Myocyte (in vitro differentiated cells): ENCODE measurements around the gene GPC3. TPM values are rescaled to one million over a fixed set of nuclear protein-coding genes. Genes with fewer than 3 reads are reported as not detected.

Source experiments
- DNase-seq: peaks from one replicate; pipeline ENCODE4 v3.0.0-alpha.2; 2012; ENCODE audit warnings: low read depth
- total RNA-seq: library from RNA; depleted of rRNA; stranded (reverse); fragments of >200 nt; gene quantifications from 2 replicates; pipeline ENCODE4 v1.2.3, GENCODE V29; 2014

Gene GPC3
- total RNA-seq, 1 donor from 2014 or later: not detected

DNA sequence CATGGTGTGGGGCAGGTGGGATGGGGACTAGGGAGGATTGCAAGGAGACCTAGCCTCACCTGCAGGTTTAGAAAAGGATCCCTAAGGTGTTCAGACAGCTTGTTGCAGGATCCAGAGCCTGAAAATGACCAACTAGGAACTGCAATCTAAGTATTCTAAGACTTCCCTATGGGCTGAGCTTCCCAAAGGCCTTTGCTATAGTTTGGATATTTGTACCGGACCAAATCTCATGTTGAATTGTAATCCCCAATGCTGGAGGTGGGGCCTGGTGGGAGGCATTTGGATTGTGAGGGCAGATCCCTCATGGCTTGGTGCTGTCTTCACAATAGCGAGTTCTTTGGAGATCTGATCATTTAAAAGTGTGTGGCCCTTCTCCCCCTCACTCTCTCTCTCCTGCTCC lies 52.1 kb downstream of the GPC3 start:
- no peak for DNase-seq

DNA sequence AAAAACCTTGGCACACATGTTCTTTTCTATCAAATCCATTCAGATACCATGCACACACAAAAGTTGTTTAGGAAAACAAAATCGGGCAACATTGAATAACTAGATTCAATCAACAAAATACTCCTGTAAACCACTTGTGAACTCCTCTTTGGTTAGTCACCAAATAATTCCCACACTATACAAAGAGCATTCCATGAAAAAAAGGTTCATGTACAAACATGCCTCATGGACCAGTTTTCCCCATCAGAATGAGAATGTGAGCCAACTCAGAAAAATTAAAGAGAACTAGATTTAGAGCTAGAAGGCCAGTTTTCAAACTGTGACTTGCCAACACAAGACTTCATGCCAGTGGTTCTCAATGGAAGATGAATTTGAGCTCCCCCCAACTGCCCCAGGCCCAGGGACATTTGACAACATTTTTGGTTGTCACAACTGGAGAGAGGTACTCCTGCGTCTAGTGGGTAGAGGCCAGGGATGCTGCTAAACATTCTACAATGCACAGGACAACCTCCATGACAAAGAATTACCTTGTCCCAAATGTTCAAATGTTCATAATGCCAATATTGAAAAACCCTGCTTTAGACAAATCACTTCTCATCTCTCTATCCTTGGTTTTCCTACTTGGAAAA lies 55.4 kb downstream of the GPC3 start:
- no peak for DNase-seq

DNA sequence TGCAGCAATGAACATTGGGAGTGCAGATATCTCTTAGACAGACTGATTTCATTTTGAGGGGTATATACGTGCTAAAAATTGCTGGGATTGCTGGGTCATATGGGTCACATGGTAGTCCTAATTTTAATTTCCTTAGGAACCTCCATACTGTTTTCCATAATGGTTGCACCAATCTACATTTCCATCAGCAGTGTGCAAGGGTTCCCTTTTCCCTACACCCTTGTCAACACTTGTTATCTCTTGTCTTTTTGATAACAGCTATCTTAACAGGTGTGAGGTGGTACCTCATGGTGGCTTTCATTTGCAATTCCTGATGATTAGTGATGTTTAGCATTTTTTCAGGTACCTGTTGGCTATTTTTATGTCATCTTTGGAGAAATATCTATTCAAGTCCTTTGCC lies 57.0 kb downstream of the GPC3 start:
- no peak for DNase-seq

DNA sequence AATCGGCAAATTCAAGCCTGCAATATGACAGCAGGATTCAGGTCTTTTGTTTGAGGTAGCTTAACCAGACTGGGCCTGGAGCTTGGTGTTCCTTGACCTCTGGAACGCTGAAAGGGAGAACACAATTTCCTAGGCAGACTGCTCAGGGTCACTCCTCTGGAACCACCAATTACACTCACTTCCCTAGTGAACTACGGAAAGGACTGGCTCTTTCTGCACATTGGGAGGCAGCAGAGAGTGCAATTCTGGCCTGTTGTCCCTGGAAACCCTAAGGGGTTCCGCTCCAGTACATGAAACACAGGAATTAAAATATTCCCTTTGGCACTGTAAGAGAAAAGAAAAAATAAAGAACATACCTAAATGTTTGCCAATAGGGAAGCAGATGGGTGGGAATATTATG lies 58.6 kb downstream of the GPC3 start:
- no peak for DNase-seq

DNA sequence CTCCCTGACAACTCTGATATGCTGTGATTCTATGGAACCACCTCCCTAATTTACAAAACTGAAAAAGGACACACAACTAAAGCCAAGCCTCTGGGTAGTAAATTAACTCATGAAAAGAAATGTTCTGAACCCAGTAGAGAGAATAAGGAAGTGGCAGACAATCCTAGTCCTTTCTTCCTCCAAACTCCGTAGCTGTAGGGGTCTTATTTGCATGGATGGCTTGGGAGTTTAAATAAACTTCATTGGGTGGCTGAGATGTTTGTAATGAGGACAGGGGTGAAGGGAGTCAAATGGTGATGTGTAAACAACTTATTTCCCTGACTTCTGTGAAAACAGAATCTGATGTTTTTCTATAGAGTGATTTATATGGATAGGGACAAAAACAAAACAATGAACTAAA lies 59.3 kb downstream of the GPC3 start:
- no peak for DNase-seq

DNA sequence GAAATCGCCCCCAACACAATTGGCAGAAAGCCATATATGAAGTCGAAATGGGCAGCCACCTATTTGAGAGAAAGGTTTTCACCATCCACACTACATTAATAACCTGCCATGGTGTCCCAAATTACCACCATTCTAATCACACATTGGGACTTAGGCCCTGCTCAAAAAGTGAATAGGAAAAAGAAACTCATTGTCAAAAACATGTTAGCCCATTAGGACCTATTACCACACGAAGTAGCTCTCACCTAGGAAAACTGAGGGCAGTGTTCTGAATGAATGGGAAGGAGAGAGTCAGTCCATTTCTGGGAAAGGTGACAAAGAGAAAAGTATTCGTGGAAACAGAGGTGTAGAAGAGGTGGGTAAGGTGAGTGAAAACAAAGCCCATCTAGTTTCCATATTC lies 60.8 kb downstream of the GPC3 start:
- DNase-seq: no peak

DNA sequence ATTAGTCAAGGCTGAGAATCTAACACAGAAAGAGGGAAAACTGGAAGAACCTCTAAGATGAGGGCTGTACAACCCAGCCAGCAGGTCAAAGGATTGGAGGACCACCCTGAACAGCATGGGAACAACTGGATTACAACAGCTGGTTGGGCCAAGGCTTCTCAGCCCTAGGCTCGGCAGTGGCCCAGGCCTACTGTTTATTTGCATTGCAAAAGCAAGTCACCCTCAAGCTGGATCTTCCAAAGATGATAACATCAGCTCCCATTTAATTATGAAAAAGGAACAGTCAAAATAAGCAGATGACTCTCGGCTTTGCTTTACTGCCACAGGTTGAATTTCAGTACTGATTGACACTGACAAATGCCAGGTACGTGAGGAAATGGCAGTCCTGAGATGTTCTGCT lies 61.8 kb downstream of the GPC3 start:
- DNase-seq: no peak

DNA sequence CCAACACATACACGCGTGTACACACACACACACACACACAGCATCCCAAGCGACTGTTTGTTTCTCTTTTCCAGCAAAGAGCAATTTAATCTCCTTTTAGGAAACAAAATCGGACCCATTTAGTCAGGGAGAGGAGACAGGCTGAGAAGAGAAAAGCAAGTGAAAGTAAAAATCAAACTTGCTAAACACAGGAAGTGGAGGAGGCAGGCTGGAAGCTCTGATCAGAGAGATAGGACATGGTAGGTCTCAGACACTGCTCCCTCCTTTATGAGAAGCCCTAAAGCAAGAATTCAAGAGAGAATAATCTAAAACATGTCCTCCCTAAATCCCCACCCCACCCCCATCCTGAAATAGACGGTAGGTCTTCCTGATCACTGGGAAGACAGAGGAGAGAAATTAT lies 62.3 kb downstream of the GPC3 start:
- DNase-seq: no peak

DNA sequence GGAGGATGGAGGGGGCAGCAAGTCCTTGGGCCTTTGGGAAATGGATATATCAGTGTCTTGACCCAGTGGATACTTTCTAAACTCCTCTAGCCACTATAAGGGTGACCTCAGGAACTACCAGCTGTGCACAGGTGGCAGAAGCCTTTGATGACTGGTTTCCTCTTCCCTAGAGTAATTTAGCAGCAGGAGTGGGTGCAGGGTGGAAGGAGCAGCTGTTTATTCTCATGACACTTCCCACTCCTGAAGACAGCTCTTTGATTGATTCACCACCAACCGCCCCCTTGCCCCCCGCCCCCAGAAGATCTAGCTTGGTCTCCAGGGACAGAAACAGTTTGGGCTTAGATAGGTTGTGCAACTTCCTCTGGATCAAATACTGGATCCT lies 63.0 kb downstream of the GPC3 start:
- DNase-seq: no peak

DNA sequence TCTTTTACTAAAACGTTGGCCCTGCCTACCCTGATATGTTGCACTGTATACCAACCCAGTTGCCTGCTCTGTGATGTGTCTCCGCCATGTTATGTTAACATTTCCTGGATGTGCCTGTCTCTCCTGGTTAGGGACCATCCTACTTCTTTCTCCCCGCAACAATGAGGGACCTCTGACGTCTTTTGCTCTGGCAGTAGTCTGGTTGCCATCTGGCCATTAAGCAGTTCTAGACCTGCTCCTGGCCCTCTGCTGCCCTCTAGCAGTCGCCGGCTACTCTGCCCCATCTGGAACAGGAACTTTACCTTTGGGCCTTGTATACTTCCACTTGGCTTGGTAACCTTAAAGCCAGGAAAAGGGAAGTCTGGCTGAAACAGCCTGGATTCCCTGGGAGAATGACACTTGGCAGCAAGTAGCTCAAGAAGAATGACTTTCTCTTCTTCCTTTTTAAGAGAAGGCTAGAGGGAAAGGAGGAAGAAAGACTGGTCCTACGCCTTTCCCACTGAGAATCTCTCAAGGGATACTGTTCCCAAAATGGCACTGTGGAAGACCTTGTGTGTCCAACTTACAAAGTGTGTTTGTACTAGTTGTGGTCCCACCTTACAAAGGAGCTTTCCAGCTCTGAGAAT lies 63.5 kb downstream of the GPC3 start:
- no peak for DNase-seq

DNA sequence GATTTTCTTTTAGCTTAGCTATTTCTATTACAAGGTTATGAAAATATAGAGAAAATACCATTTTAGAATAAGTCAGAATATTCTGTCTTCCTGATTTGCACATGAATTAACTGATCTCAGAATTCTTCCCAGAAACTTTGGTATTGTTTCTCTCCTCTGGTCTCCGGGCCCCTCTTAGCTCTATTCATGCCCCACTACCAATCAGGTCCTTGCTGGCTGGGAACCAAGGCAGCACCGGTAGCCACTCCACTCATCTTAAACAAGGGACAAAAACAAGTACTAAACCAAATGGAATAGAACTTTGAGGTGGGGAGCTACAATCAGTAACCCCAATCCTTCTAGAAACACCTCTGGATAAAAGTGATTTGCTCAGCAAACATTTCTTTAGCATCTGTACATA lies 64.3 kb downstream of the GPC3 start:
- no peak for DNase-seq

DNA sequence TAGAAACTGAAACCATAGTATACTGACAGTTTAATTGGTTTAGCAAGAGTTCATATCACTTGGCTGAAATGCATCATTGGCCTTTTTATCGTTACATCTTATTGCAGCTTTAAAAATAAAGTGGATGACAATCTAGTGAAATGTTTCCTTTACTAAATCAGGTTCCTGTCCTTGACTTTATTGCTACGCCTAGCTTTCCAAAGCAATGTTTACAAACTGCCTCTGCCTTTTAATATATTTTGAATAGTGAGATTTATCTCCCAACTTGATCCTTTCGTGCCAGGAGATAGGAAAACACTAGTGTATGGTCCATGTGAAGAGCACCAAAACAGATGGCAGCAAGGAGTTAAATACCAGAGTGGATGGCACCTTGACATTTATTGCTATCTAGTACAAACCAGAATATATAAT lies 67.0 kb downstream of the GPC3 start:
- no peak for DNase-seq

DNA sequence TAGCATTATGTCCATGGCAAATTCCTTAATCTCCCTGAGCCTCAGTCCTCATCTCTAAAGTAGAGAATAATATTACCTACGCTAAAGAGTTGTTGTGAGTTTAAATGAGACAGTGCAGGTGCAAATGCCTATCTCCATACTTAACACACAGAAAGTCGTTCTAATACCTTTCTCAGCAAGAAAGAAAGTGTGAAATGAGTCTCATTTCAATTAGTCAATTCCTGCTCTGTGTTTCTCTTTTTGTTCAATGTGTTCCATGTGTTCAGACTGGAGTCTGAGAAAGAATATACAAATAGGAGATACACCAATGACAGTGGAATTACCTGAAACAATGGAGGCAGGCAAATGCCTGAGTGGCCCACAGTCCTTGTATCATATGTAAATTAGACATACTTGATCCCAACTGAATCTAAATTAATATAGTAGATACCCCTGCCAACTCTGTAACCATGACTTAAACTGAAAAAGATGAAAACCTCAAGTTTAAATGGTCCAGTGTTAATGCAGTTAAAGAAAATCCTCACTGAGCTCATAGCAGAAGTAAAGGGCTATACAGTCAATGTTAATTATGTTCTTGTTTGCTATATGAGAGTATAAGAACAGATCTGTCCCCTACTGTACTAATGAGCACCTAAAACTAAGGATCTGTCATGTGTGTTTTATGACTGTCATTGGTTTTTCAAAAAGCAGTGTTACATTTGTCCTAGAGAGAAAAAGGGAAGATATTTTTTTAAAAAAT lies 68.2 kb downstream of the GPC3 start:
- no peak for DNase-seq

DNA sequence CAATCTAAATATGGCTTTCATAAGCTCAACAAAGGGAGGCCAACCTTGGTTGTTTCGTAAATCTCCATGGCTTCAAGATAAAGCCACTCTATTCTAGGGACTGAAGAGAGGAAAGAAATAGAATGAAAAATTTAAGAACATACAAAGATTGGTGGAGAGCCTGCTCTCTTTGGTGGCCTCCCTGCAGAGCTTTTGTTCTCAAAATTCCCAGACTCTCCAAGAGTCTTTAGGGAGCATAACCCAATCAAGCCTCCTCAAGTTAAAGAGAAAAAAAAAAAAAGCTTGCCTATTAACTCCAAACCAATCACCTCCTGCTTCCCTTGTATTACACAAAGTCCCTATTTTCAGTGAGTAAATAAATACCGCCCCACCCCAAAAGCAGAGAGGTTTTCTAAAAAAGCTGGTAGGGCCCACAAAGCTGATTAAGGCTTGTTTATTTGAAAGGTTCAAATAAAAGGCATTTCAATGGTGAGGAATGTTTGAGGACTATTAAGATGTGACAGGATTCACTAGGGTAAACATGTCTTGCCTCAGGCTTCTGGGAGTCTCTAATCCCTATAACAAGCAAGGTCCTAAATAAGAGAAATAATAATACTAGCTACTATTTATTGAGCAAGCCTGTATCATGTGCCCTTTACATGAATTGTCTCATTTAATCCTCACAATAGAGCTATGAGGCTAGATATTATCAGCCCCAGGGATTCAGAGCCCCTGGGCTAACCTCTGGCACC lies 71.6 kb downstream of the GPC3 start:
- DNase-seq: no peak

DNA sequence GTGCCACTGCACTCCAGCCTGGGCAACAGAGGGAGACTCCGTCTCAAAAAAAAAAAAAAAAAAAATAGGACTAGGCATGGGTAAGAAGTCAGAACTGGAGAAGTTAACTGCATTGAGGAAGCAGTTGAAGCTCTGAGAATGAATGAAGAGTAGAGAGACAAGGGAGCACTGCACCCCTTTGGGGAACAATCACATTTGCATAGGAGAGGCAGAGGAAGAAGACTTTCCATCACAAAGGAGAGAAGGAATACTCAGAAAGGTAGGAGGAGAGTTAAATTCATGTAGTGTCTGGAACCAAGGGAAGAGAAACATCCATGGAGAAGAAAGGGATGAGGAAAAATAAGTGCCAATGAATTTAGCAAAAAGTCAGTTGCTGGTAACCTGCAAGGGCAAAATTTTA lies 72.4 kb downstream of the GPC3 start:
- no peak for DNase-seq

DNA sequence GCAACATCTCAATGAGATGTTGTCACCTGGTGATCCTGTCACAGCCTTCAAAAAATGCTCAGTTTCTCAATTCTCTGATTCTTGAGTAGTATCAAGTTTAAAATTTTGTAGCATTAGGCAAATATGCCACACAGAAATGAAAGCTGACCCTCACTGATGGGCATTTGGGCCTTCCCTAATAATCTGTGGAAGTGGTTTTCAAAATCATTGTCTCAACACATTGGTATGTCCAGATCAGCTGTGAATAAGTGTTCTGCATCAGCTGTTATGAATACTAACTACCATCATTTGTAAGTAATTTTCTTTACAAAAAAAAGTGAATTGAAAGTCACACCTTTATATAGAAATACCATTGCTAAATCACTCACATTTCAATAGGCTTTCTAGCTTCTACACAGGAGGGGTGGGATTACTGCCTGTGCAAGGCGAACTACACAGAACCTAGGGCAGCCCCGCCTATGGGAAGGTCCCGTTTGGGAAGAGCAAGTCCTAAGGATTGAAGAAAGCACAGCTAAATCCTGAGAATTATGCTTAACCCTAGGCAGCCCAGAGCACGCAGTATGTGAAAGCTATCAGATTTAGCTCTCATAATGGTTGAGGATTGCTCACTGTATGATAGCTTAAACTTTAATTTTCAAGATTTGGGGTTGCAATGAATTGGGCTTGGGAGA lies 73.4 kb downstream of the GPC3 start:
- peak; percentile 4 for DNase-seq

DNA sequence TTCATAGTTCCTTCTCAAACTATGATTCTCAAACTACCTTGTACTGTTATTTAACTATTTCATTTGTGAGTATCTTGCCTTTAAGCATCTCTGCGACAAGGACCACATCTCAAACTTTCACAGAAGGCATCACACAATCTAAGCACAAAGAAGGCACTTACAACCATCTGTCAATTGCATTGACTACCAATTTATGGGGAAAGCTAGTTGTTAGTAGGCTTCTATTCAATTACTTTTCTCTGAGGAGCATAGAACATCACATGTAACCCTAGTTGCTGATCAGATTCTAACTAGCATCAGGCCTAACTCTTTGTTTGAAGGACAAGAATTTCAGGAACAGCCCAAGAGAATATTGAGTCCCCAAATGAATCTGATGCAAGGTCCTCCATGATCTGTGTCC lies 74.9 kb downstream of the GPC3 start:
- no peak for DNase-seq

DNA sequence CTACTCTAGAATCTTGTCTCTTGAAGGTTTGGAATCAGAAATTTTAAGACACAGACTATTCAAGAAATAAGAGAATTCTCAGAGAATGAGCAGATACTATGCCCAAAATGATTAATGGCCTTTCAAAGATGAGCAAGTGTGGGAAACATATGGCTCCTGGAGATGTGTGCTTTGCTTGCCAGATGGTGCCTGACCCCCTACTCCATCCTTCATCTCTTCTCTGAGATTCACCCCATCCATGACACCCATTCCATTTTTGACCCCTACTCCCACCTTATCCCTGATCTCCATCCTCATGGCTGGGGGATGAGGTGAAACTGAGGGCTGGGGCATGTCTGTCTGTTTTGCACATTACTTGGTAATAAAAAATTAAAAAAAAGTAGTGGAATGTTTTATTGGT lies 75.5 kb downstream of the GPC3 start:
- DNase-seq: no peak

DNA sequence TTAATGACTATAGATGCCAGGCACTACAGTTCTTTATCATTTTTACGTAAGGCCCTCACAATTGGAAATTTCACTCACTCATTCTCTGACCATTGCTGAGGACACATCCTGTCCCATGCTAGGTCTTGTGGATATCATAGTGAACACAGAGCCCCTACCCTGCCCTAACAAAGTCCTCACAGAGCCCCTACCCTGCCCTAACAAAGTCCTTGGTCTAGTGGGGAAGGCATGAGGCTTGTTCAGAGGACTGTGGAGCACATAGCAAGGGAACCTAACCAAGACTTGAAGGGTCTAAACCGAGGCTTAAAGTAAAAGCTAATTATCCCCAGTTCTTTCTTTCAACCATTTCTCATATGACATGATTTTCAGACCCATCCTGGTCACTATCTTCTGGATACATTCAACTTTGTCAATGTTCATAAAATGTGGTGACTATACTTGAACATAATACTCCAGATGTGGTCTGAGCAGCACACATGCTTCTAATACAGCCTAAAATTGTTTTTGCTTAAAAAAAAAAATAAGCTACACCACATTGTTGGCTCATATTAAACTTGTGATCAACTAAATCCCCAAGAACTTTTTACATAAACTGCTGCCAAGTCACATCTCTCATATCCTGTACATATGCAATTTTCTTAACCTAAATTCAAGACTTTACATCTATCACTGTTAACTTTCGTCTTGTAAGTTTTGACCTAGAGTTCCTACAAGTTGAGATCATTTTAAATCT lies 77.0 kb downstream of the GPC3 start:
- DNase-seq: no peak

DNA sequence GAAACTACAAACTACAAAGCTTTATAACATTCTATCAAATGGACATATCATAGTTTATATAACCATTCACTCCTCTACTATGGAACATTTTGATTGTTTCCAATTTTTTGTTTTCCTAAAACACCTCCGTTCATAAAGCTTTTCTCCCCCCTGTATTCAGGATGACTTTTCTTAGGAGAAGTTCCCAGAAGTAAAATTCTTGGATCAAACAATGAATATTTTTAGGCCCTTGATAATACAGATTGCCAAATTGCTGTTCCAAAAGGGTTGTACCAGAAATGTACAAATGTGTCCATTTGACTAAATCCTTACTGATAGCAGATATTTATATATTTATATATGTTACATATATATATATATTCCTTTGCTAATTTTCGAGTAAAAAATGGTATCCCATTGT lies 77.8 kb downstream of the GPC3 start:
- DNase-seq: no peak

DNA sequence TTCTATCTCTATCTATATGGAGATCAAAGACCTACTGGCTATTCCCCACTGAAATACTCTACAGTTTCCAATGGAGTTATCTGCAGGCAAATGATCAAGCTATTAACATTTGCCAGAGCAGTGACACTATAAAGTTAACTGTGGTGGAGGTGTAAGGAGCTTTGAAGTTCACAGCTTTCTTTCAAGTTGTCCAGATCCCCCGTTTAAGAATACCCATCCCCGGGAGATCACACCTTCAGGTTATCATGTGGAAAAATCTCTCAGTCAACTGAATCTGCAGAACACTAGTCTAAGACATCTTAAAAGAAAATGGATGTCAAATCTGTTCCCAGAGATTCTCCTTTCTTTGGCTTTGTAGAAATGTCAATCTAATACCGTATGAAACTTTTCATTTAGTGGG lies 80.1 kb downstream of the GPC3 start:
- no peak for DNase-seq
